GM18498 (cell line): ENCODE results near the gene DNASE2B.

Experiments used
- ATAC-seq: cut with Tn5 transposase; IDR thresholded peaks from one replicate; pipeline ENCODE4 v1.9.1; 2021; ENCODE audit warnings: mild to moderate bottlenecking, moderate library complexity; ENCODE audit not compliant: unreplicated experiment

The DNASE2B gene, protein sequence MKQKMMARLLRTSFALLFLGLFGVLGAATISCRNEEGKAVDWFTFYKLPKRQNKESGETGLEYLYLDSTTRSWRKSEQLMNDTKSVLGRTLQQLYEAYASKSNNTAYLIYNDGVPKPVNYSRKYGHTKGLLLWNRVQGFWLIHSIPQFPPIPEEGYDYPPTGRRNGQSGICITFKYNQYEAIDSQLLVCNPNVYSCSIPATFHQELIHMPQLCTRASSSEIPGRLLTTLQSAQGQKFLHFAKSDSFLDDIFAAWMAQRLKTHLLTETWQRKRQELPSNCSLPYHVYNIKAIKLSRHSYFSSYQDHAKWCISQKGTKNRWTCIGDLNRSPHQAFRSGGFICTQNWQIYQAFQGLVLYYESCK

DNA sequence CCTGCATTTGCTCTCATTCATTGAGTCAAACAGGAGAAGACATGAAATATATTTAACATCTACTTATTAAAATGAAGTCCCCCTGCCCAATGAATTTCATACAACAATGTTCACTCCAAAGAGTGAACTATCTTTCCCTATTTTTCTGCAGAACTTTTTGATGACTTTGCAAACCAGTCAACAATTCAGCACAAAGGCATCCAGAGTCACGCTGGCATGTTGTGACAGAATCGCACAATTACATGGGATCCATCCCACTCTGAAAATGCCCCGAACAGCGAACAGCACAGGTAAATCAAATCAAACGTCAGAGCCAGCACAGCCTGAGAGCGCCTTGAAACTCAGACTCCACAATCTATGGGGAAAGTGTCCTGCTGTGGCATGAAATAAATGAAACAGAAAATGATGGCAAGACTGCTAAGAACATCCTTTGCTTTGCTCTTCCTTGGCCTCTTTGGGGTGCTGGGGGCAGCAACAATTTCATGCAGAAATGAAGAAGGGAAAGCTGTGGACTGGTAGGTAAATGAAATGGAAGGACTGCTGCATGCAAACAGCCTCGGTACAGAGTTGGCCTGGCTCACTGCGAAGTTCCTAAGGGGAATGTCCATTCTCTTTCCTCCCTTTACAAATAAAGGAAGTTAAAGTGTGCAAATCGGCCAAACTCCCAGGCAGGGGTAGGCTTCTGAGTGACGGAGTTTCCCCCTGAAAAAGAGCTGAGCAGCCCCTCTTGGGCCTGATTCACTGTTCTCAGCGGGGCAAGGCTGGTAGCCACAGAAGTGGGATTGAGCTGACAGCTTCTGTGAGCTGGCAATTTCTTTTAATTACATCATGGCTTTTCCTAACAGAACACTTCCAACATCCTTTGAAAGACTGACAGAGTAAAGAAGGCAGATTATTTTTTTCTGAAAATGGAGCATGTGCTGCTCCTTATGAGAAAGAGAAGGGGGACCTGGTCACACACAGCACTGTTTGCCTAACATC is at the start of gene DNASE2B:
DNASE2B (plus strand) TSS at position 310 of the 981 bp plus-strand sequence; CDS start at position 391, 81 bp downstream.
- no peak for ATAC-seq

DNA sequence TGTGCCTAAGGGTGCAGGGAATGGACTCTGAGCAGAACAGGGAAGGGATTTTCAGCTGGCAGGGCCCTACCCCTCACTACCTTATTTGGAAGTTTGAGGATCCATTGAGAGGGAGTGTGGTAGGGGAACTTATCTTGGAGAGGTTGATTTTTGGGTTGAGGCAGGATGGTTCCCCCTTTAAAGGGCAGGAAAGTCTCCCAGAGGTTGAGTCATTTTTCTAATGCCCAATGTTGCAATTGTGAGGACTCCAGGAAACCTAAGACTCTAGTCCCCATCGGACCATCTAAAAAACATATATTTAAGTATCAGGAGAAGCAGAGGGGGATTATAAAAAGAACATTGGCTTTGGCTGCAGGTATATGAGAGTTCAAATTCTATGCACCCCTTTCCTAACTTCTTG is 49.5 kb upstream of the DNASE2B start:
- no peak for ATAC-seq

DNA sequence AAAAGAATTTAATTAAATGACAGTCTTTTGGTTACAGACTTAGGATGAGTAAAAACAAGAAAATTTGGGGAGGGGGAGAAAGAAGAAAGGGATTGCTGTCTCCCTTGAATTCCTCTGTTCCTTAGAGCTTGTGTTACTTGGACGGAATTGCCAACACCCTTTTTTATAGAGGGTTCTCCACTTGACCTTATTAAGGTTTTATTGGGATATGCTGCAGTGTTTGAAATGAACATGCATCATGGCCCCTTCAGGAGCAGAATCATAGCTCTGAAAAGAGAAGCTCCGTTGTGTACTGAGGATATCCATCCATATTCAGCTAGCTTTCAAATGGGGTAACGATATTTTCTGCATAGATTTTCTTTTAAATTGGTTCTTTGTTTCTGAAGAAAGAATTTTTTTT is 48.2 kb upstream of the DNASE2B start:
- ATAC-seq, result no peak

DNA sequence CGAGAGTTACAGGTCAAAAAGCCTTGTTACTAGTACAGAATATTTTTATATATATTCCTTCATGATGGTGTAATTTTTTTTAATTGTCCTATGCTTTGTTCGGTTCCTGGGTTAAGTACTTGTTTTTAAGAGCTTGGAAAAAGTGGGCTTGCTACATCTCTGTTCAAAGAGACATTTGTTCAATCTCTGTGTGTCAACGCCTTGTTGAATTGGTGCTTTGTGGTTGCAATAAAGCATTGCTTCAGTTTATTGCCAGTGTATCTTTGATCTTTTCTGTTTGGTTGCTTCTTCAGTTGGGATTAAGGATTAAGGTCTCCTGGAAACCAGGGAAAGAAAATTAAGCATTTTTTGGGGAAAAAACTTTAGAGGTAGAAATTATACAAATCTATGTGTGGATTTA is 47.7 kb upstream of the DNASE2B start:
- no peak for ATAC-seq

DNA sequence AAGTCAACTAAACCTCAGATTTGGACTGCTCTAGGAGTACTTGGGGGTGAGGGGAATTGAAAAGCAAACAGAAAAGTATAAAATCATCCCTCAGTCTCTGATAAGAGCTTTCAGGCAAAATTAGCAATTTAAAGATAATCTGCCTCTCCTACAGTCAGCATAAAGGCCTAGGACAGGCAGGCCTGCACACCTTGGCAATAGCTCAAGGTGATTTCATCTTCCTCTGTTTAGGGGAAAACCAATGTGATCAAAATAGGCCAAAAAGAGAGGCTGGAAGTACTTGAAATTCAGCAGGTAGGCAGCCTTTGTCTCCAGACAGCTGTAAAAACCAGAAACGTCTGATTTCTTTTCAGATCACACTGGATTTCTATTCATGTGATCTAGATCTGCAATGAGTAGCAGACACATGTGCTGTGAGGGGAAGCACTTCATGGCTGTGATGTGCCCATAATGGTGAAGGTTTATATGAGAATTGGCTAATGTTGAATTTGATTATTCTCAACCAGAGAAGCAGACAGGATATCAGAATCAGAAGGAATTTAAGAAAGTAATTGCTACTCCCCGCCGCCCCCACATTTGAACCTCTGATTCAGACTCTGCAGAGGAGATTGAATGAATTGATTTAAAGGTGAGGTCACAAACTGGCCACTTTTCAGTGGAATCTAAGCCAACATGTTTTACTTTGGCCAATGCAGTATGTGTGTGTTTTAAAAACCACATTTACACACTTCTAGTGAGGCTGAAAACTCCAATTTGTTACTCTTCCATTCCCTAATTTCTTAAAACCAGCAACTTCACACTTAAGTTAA is 45.8 kb upstream of the DNASE2B start:
- no peak for ATAC-seq

DNA sequence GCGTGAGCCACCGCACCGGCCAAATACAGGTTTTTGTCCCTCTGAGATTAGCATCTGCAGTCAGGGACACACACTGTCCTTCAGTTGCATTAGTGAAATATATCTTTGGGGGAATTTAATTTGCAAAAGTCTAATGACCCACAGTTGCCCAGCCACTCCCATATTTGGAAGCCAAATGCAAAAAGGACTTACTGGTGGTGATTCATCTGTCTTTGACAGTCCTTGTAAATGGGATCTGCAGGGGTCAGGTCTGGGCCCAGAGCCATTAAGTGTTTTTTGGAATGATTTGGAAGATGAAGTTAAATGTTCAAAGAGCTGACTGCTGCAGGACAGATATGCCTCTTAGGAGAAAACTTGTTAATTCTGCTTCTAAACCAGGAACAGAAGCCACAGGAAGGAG is 44.6 kb upstream of the DNASE2B start:
- ATAC-seq, result no peak

DNA sequence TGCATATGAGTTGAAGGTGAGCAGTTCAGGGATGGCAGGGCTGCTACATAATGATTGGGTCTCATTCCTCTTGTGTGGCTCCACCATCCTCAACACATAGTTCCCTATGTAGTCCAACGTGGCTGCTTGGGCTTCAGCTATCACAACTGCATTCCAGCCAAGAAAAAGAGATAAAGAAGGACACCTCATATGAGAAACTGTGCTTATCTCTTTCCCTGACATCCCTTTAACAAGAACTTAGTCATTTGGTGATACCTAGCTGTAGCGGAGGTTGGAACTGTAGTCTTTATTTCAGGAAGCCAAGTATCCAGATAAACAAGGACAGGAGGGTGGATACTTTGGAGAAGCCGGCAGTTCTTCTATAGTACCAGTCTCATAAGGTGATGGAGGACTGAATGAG is 42.7 kb upstream of the DNASE2B start:
- no peak for ATAC-seq

DNA sequence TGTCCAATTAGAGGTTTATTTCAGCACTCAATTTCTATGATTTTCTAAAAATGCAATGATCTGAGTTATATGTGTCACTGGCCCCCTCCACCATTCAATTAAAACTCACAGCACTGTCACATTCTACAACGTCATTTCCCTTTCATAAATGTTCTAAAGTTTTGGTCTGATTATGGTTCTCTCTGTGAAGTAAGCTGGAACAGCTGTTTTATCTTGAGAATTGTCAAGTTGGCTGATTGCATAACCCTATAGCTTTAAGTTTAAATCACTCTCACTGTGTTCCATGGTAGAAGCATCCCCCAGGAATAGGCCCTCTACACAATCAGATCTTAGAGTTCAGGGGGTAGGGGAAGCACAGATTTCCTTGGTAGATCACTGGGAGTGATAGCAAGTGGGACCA is 41.4 kb upstream of the DNASE2B start:
- ATAC-seq, result no peak

DNA sequence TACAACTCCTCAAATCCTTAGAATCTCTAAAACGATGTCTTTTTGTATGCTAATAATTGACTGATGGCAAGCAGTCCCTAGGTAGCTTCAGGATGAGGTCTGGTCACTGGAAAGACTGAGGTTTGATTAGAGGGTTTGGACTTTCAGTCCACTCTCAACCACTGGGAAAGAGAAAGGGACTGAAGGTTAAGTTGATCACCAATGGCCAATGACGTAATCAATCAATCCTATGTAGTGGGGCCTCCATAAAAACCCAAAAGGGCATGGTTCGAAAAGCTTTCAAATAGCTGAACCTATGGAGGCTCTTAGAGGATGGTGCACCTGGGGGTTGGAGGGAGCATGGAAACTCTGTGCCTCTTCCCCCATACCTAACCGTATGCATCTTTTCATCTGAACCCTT is 39.6 kb upstream of the DNASE2B start:
- no peak for ATAC-seq

DNA sequence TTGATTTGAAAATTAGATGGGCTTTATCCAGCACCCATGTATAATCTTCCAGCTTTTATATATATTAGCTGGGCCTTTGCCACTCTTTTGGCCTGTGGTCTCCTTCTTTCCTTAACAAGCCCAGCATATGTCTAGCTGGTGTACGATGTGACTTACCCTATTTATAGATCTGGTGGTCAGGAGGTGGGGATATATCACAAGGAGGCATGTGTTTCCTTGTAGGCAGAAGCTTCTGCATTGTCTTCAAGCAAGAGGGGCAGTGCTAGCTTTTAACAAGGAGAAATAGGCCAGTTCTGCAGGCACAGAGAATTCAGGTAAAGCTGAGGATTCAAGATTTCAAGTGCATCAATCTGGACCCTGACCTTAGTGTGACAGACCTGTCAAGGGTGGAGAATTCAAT is 38.0 kb upstream of the DNASE2B start:
- ATAC-seq, result no peak

DNA sequence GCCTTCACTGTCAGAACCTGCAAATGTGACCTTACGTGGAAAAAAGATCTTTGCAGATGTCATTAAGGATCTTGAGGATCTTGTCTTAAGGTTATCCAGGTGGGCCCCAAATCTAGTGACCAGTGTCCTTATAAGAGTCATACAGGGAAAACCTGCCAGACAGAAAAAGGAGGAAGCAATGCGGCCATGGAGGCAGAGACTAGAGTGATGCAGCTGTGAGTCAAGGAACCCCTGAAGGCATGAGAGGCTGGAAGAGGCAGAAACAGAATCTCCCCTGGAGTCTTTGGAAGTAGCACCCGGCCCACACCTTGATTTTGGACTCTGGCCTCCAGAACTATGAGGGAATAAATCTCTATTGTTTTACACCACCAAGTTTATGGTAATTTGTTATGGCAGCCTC is 36.5 kb upstream of the DNASE2B start:
- ATAC-seq, result no peak

DNA sequence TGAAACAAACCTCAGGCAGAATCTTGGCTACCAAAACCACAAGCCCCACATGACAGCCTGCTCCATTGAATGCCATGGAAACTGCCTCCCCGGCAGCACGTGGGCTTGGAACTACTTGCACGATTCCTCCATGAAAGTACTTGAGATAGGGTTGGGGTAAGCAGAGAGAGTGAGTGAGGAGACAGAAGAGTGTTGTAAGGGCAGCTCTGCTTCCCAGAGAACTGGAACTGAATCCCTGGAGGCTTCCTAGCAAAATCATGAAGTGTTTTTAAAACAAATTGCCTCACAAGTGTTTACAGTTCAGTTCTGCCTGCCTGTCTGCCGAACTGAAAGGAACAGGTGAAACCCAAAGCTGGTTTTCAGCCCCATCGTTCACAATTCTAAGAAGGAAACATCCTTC is 35.3 kb upstream of the DNASE2B start:
- ATAC-seq, result no peak

DNA sequence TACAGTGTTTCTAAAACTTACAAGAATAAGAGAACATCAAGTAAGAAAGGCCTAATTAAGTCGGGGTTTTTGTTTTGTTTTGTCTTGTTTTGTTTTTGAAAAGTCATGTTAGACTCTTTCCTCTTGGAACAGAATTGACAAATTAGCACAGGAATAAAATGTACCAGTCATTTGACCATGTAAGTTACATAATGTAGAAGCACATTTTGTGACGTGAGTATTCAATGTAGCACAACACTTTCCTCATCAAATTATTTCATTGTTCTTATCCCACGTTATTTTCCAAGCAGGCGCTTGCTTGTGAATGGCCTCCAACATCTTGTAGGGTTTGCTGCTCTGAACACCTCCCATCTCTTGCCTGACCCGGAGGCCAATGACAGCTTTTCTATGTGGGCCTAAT is 34.7 kb upstream of the DNASE2B start:
- no peak for ATAC-seq

DNA sequence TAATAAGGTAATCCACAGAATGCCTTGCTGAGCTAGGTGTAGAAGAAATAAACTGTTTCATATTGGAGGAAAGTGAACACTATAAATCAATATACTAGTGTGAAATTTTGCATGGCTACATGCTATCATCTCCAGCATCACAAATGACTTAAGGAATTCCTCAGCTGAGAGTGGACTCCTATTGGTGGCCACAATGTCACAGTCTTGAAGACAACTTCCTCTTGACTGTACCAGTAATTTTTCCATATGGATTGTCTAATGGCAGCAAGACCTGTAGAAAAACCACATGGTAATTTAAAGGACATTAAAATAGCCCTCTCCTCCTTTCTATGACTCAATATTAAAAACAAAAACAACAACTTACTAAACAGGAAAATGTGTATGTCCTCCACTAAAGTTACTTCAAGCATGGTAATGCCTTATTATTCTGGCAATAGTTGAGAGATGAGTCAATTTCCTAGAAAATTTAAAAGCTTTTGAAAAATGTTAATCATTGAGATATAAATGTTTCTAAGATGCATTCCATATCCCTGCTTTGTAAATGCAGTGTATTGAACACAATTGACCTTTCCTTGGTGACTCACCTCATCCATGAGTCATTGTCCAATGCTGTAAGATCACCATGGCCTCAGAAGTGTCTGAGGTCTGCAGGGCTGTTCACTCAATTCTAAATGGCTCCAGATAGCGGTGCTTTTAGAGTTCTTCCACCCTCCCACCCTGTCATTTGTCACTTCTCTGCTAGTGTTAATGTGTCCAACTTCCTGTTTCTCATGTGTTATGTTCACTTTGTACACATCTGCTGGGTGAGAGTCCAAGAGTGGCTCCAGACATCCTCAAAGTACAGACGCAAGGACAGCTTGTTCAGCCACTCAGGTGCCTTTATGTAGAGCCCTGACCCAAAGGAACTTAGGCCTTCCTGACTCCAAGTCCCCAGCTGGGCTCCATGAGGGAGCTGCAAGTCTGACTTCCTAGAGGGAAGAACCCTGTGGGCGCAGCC is 32.8 kb upstream of the DNASE2B start:
- no peak for ATAC-seq

DNA sequence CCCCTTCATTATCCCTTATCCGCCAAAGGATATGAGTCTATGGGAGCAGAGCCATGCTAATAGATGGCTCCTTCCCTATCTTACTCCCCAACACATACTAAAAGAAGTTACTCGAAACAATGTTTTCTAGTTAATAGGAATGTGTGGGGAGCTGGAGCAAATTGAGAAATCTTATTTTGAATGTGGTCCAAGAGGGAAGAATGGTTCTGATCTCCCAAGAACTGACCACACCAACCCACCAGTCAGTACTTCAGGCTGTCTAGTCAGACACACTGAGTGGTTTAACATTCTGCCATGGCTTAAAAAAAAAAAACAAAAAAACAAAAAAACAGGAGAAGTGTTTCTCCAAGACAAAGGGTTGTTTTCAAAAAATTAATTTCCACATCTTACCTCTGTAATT is 31.5 kb upstream of the DNASE2B start:
- ATAC-seq, result no peak

DNA sequence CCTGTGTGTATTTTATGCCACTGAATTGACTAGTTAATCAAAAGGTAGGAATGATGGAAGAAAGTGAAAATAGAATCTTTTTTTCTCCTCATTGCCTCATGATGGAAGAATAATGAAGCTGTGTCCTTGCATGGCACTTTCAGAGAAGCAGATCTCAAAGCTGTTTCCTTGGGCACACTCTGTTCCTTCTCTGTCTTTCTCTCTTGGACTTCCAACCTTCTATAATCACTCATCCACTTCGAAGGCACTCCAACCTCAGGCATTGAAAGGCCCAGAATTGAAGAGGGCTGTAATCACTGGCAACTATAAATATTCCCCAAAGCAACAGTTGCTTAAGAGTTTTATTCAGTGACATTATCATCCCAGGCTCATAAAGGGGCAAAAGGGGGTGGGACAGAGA is 31.1 kb upstream of the DNASE2B start:
- ATAC-seq, result no peak

DNA sequence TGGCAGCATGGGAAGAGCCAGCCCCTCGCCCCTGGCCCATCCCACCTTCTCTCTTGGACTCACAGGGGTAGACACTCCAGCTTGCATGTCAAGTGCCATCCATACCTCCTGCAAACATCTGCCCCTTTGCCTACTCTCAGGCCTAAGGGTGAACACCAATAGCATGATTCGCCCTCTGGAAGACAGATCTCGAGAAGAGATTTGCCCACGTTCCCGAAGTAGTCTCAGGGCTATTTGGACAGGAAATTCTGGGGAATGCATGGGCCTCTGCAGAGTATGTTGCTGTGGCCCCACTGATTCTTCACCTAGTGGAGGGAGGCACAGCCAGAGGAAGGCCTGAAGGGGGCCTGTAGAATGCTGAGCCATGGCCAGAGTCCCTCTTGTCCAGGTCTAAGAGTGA is 29.8 kb upstream of the DNASE2B start:
- ATAC-seq, result no peak

DNA sequence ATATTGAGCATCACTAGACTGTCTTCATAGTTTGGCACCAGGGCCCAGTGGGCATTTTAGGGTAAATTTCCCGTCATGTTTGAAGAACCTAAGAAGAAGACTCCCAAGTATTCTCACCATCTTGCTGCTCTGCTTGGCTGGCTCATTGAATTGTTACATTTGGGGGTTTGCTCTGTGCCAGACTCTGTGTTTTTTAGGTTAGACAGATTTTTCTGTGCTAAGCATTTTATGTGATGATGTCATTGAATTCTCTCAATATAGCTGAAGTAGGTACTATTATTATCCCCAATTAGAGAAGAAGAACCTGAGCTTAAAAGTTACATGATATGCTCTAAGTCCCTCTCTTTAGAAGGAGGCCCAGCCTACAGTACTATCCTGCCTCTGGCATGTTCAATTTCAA is 28.0 kb upstream of the DNASE2B start:
- ATAC-seq, result no peak

DNA sequence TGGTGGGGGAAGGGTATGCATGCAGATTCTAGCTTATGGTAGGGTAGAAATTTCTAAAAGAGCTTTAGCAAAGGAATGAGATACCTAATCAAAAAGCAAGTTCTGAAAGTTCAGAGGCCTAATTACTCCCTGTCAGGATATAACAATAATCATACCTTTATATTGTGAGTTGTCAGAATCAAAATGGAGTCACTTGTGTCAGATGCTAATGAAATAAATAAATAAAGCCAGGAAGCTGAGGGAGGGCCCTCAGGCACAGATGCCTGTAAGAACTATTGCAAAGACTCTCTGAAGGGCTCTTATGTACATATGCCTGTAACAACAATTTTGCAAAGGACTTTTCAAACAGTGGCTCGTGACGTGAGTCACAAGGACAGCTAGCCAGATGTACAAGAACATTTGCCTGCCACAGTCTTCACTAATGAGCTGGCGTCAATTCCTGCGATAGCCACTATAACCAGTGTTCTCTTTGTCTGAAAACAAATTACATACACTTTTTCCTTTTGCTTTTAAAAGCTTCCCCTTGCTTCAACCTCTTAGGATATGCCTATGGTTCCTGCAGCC is 27.4 kb upstream of the DNASE2B start:
- no peak for ATAC-seq
